ENCODE measurements around the gene MRI1. TPM values are rescaled to one million over a fixed set of nuclear protein-coding genes. Genes with fewer than 3 reads are reported as not detected.
A peak's percentile ranks its signal among the peaks of the same experiment; 100 is the strongest.
"Not testable (repeated sequence)": the region's sequence is repeated elsewhere in the genome, so short reads cannot be mapped to it uniquely, and the experiment has no call there.

The MRI1 gene
- total RNA-seq, 2 donors from 2014 or later, result 19.6 to 29.6 TPM

GRCh38 chr19:13788991-13789390, 24.7 kb downstream of the MRI1 start:
- no peaks in the 10 kb centered on the region for H3K9me3 Mint-ChIP-seq
- no peak overlapping the region for H3K4me3 ChIP-seq (ENCODE audit: low read length)
- H3K4me3 Mint-ChIP-seq, result no peak overlapping the region
- H3K9me3 ChIP-seq (ENCODE audit: control insufficient read depth, low read length), result no peaks in the 10 kb centered on the region
- no peak for TF ChIP-seq CTCF (conservative IDR thresholded peaks at IDR 0.05)
- DNase-seq, result no peak
- no peaks in the 10 kb centered on the region for H3K36me3 ChIP-seq (ENCODE audit: control insufficient read depth, insufficient read depth, low read length)
- H3K27me3 ChIP-seq (ENCODE audit: control insufficient read depth, insufficient read depth, low read length, poor library complexity, severe bottlenecking), result no peaks in the 10 kb centered on the region
- H3K4me1 Mint-ChIP-seq, result peaks cover 6% of the 10 kb centered on the region
- no peaks in the 10 kb centered on the region for H3K36me3 Mint-ChIP-seq (ENCODE audit: low read depth)
- no peak overlapping the region for H3K9ac ChIP-seq (ENCODE audit: extremely low read depth, low read length, poor library complexity, severe bottlenecking)
- peaks cover 2% of the 10 kb centered on the region for H3K27me3 Mint-ChIP-seq (ENCODE audit: insufficient read depth)
- 77 to 89% methylated on average over 8 of the region's 8 CpGs for WGBS, 2 experiments (ENCODE audit: insufficient coverage in 1 of 2, insufficient read length in 1 of 2)
- no peak overlapping the region for H3K27ac Mint-ChIP-seq
- H3K4me1 ChIP-seq (ENCODE audit: control insufficient read depth, insufficient read depth, low read length), result no peaks in the 10 kb centered on the region
- H3K27ac ChIP-seq (ENCODE audit: low read depth, low read length), result no peak overlapping the region

- Mint-ChIP-seq H3K27me3 (ENCODE audit: insufficient read depth) (no peaks in the 10 kb centered on the region), H3K4me1 (peaks cover 3% of the 10 kb centered on the region), H3K4me3 (no peak overlapping the region), H3K27ac (no peak overlapping the region), H3K36me3 (ENCODE audit: low read depth) (no peaks in the 10 kb centered on the region), H3K9me3 (no peaks in the 10 kb centered on the region)
- no peak for TF ChIP-seq CTCF (conservative IDR thresholded peaks at IDR 0.05)
- Histone ChIP-seq H3K27me3 (ENCODE audit: control insufficient read depth, insufficient read depth, low read length, poor library complexity, severe bottlenecking) (no peaks in the 10 kb centered on the region), H3K36me3 (ENCODE audit: control insufficient read depth, insufficient read depth, low read length) (no peaks in the 10 kb centered on the region), H3K27ac (ENCODE audit: low read depth, low read length) (no peak overlapping the region), H3K4me3 (ENCODE audit: low read length) (no peak overlapping the region), H3K9me3 (ENCODE audit: control insufficient read depth, low read length) (no peaks in the 10 kb centered on the region), H3K9ac (ENCODE audit: extremely low read depth, low read length, poor library complexity, severe bottlenecking) (no peak overlapping the region), H3K4me1 (ENCODE audit: control insufficient read depth, insufficient read depth, low read length) (no peaks in the 10 kb centered on the region)
- 91 to 98% methylated on average over 7 to 8 of the region's 8 CpGs for WGBS, 2 experiments (ENCODE audit: insufficient coverage in 1 of 2, insufficient read length in 1 of 2)
- DNase-seq, result no peak
Observed at GRCh38 chr19:13790354-13790753, 26.0 kb downstream of the MRI1 start.

- H3K27me3 ChIP-seq (ENCODE audit: control insufficient read depth, insufficient read depth, low read length, poor library complexity, severe bottlenecking); H3K36me3 Mint-ChIP-seq (ENCODE audit: low read depth); H3K9ac ChIP-seq (ENCODE audit: extremely low read depth, low read length, poor library complexity, severe bottlenecking); H3K27ac ChIP-seq (ENCODE audit: low read depth, low read length); H3K27me3 Mint-ChIP-seq (ENCODE audit: insufficient read depth); DNase-seq; H3K9me3 Mint-ChIP-seq; H3K9me3 ChIP-seq (ENCODE audit: control insufficient read depth, low read length); H3K27ac Mint-ChIP-seq; H3K36me3 ChIP-seq (ENCODE audit: control insufficient read depth, insufficient read depth, low read length); H3K4me1 ChIP-seq (ENCODE audit: control insufficient read depth, insufficient read depth, low read length); H3K4me3 ChIP-seq (ENCODE audit: low read length): not testable (repeated sequence)
- WGBS, 2 experiments (ENCODE audit: insufficient coverage in 1 of 2, insufficient read length in 1 of 2), result 94 to 97% methylated on average over 6 to 9 of the region's 9 CpGs
- Mint-ChIP-seq H3K4me3 (peak overlapping the region; percentile 86), H3K4me1 (peaks cover 13% of the 10 kb centered on the region)
Observed at GRCh38 chr19:13793317-13793716, 29.0 kb downstream of the MRI1 start.

- peaks cover 6% of the 10 kb centered on the region for H3K36me3 Mint-ChIP-seq (ENCODE audit: low read depth)
- H3K4me3 ChIP-seq (ENCODE audit: low read length), result peak overlapping the region; percentile 87
- H3K9me3 Mint-ChIP-seq, result no peaks in the 10 kb centered on the region
- no peak for DNase-seq
- H3K4me1 ChIP-seq (ENCODE audit: control insufficient read depth, insufficient read depth, low read length), result peaks cover 5% of the 10 kb centered on the region
- H3K27me3 ChIP-seq (ENCODE audit: control insufficient read depth, insufficient read depth, low read length, poor library complexity, severe bottlenecking), result no peaks in the 10 kb centered on the region
- peaks cover 2% of the 10 kb centered on the region for H3K27me3 Mint-ChIP-seq (ENCODE audit: insufficient read depth)
- peak overlapping the region; percentile 99 for H3K27ac Mint-ChIP-seq
- peak overlapping the region; percentile 70 for H3K9ac ChIP-seq (ENCODE audit: extremely low read depth, low read length, poor library complexity, severe bottlenecking)
- H3K9me3 ChIP-seq (ENCODE audit: control insufficient read depth, low read length), result no peaks in the 10 kb centered on the region
- H3K4me1 Mint-ChIP-seq, result peaks cover 13% of the 10 kb centered on the region
- peak overlapping the region; percentile 84 for H3K27ac ChIP-seq (ENCODE audit: low read depth, low read length)
- 63 to 85% methylated on average over 3 to 6 of the region's 8 CpGs for WGBS, 2 experiments (ENCODE audit: insufficient coverage in 1 of 2, insufficient read length in 1 of 2)
- no peaks in the 10 kb centered on the region for H3K36me3 ChIP-seq (ENCODE audit: control insufficient read depth, insufficient read depth, low read length)
- no peak for TF ChIP-seq CTCF (conservative IDR thresholded peaks at IDR 0.05)
- H3K4me3 Mint-ChIP-seq, result peak overlapping the region; percentile 86
Observed at GRCh38 chr19:13794398-13794756, 30.1 kb downstream of the MRI1 start.
